OCI-LY3 (cell line): ENCODE measurements around the gene CAPN15.

Experiments
- H2AFZ ChIP-seq: fragments of 200-600, 300-600 bp; shearing (Covaris generic); 2 replicates; pipeline ENCODE4 v1.6.0; 2014; ENCODE audit warnings: antibody characterized with exemption, low read depth, low read length
- H3K27ac ChIP-seq: fragments of 200-600, 300-600 bp; sonication (generic); 2 replicates; pipeline ENCODE4 v1.5.1; 2014; ENCODE audit warnings: mild to moderate bottlenecking, low read length, moderate library complexity, mixed read lengths
- H3K27me3 ChIP-seq: fragments of 200-600, 300-600 bp; sonication (generic); 2 replicates; pipeline ENCODE4 v1.6.1; 2014; ENCODE audit warnings: low read depth, low read length, mixed read lengths
- H3K36me3 ChIP-seq: fragments of 200-600, 300-600 bp; sonication (generic); replicated peaks from 2 replicates; pipeline ENCODE3; 2014; ENCODE audit warnings: low read depth, low read length, mixed read lengths
- H3K4me1 ChIP-seq: fragments of 300-600, 200-600 bp; sonication (generic); 2 replicates; pipeline ENCODE4 v1.6.1; 2014; ENCODE audit warnings: low read length, mixed read lengths
- H3K4me2 ChIP-seq: fragments of 200-600, 300-600 bp; sonication (generic); 2 replicates; pipeline ENCODE4 v1.6.1; 2014; ENCODE audit warnings: low read length, mixed read lengths
- H3K4me3 ChIP-seq: fragments of 300-600, 200-600 bp; sonication (generic); 2 replicates; pipeline ENCODE4 v1.5.1; 2014; ENCODE audit warnings: antibody characterized with exemption, mild to moderate bottlenecking, low read length, moderate library complexity
- H3K79me2 ChIP-seq: fragments of 300-600, 200-600 bp; shearing (Covaris generic); 2 replicates; pipeline ENCODE4 v1.6.1; 2014; ENCODE audit warnings: mild to moderate bottlenecking, low read length, mixed read lengths
- H3K9ac ChIP-seq: fragments of 300-600, 200-600 bp; shearing (Covaris generic); 2 replicates; pipeline ENCODE4 v1.6.0; 2014; ENCODE audit warnings: mild to moderate bottlenecking, low read length, moderate library complexity
- H3K9me3 ChIP-seq: fragments of 200-600, 300-600 bp; shearing (Covaris generic); 2 replicates; pipeline ENCODE4 v1.6.1; 2014; ENCODE audit warnings: low read length, mixed read lengths; ENCODE audit not compliant: insufficient read depth
- H4K20me1 ChIP-seq: fragments of 200-600, 300-600 bp; sonication (generic); 2 replicates; pipeline ENCODE4 v1.6.1; 2016; ENCODE audit warnings: low read length, mixed read lengths; ENCODE audit not compliant: insufficient read depth
- CTCF ChIP-seq: fragments of 200-600, 300-600 bp; sonication (generic); IDR thresholded peaks from 2 replicates; pipeline ENCODE4 v1.5.1; 2014; ENCODE audit warnings: antibody characterized with exemption, low read length, low read depth
- EZH2phosphoT487 ChIP-seq: fragments of 200-600 bp; shearing (Covaris generic); IDR thresholded peaks from 2 replicates; pipeline ENCODE4 v1.6.1; 2018; ENCODE audit warnings: antibody characterized with exemption, mixed run types, low read depth

Gene CAPN15

DNA sequence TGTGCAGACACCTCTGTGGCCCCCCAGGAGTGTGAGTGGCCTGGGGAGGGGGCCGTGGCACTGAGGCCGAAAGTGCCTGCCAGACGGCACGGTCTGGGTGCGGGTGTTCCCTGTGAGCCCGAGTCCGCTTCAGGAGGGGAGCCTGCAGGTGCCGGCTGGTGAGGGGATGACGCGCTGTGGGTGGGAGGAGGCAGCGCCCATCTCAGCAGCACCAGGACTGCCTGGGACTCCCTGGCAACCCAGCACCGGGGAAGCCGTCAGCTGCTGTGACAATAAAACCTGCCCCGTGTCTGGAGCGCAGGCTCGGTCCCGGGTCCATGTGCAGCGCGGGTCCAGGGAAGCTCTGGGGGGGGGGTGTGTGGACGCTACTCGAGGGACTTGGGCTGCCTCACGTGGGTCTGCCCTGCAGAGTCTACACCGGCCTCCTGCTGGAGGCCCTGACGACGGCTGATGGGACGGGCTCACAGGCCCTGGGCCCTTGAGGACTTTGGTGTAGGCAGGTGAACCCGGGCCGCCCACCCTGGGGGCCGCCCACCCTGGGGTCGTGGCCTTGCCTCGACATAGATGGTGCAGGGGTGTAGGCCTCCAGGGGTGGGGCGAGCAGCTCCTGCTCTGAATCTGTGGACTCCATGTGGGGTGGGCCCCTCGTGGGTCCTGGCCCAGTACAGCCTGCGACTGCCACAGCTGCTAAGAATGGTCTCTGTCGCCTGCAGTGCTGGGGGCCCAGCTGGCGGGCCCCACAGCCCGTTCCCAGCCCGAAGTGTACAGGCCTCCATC is 56.5 kb downstream of the CAPN15 start:
- H3K9ac ChIP-seq = no peak overlapping the region
- TF ChIP-seq EZH2phosphoT487 (no peak), CTCF (no peak)

DNA sequence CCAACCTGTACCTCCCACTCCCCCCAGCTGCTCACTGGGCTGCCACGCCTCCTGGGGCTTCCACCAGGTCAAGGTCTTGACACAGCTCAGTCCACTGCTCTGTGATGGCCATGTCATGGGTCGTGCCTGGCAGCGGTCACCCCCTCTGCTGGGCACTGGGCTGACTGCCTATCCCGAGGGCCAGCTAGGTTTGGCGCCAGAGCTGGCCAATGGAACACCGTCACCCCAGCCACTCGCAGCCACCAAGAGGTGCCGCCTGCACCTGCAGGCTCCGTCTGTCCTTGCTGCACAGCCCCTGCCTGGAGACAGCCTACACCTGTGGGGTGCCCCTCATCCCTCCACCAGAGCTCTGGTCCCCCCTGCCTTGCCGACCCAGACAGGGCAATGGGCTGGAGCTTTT is 57.8 kb downstream of the CAPN15 start:
- no peak overlapping the region for H2AFZ ChIP-seq

More for the DNA sequence above, 56.5 kb downstream of the CAPN15 start:
- no peaks in the 10 kb centered on the region for H4K20me1 ChIP-seq
- H3K27me3 ChIP-seq = no peaks in the 10 kb centered on the region; the same call in 1 of the 2 replicates
- H3K4me1 ChIP-seq = peaks cover 8% of the 10 kb centered on the region
- H3K36me3 ChIP-seq = peaks cover 4% of the 10 kb centered on the region
- no peak overlapping the region for H2AFZ ChIP-seq
- H3K4me3 ChIP-seq = no peak overlapping the region
- H3K9me3 ChIP-seq = no peaks in the 10 kb centered on the region
- no peak overlapping the region for H3K4me2 ChIP-seq
- peaks cover 19% of the 10 kb centered on the region for H3K79me2 ChIP-seq
- no peak overlapping the region for H3K27ac ChIP-seq

GRCh38 chr16:586047-586644 is 58.6 kb downstream of the CAPN15 start:
- Histone ChIP-seq H3K4me2 (no peak overlapping the region), H3K27me3 (no peaks in the 10 kb centered on the region; the same call in 1 of the 2 replicates), H3K27ac (no peak overlapping the region), H3K4me1 (peaks cover 14% of the 10 kb centered on the region), H4K20me1 (peaks cover 8% of the 10 kb centered on the region; the same call in 1 of the 2 replicates), H2AFZ (no peak overlapping the region), H3K36me3 (peaks cover 4% of the 10 kb centered on the region), H3K4me3 (no peak overlapping the region), H3K9me3 (no peaks in the 10 kb centered on the region), H3K9ac (no peak overlapping the region), H3K79me2 (peaks cover 27% of the 10 kb centered on the region)
- no peak for TF ChIP-seq EZH2phosphoT487
- TF ChIP-seq CTCF = no peak

More for the DNA sequence above, 57.8 kb downstream of the CAPN15 start:
- Histone ChIP-seq H3K9me3 (no peaks in the 10 kb centered on the region), H3K79me2 (peaks cover 19% of the 10 kb centered on the region), H3K9ac (no peak overlapping the region), H3K27me3 (no peaks in the 10 kb centered on the region; the same call in 1 of the 2 replicates), H3K27ac (no peak overlapping the region), H4K20me1 (peaks cover under 1% of the 10 kb centered on the region; the same call in 1 of the 2 replicates), H3K4me1 (peaks cover 8% of the 10 kb centered on the region), H3K36me3 (peaks cover 4% of the 10 kb centered on the region), H3K4me2 (no peak overlapping the region), H3K4me3 (no peak overlapping the region)
- no peak for TF ChIP-seq CTCF
- no peak for TF ChIP-seq EZH2phosphoT487

DNA sequence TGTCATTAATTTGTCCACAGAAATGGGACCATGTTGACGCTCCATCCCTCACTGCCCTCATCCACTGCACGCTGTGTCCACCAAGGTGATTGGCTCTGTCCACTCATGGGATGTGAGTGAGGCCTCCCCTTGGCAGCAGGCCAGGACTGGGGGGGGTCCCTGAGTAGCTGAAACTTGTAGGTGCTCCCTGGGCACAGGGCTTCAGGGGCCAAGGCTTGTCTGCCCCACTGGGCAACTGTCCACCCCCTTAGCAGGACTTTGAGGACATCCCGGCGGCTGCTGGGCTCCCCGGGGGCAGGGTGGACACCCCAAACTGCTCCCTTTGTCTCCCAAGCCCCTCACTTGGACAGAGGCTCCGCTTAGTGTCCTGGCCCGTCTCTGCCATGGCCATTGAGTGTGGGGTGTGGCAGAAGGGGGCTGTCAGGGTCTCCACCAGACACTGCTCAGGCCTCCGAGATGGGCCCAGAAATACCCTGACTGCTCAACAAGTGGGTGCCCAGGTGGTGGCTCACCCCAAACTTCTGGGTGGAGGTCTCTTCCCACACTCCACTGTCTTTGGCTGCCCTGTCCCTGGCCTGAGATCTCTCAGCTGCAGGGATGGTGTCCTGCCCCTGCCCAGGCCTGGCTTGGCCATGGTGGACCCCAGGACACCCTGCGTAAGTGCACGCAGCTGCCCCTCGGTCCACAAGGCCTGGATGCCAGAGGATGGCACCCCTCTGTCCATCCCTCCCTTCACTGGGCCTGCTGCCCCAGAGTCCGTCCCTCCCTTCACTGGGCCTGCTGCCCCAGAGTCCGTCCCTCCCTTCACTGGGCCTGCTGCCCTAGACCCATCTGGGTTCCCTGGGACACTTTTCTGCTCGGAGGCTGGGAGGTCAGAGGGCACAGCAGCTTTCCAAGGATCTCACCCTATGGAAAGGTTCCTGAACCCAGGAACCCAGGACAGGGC is 59.4 kb downstream of the CAPN15 start:
- Histone ChIP-seq H3K9ac (no peak overlapping the region), H3K79me2 (peaks cover 27% of the 10 kb centered on the region), H3K4me3 (no peak overlapping the region), H3K27ac (no peak overlapping the region), H3K4me2 (peak overlapping the region; percentile 70), H3K4me1 (peaks cover 14% of the 10 kb centered on the region), H4K20me1 (peaks cover 8% of the 10 kb centered on the region; the same call in 1 of the 2 replicates), H3K36me3 (peaks cover 4% of the 10 kb centered on the region), H3K27me3 (no peaks in the 10 kb centered on the region; the same call in 1 of the 2 replicates), H2AFZ (no peak overlapping the region), H3K9me3 (no peaks in the 10 kb centered on the region)
- no peak for TF ChIP-seq EZH2phosphoT487
- TF ChIP-seq CTCF = no peak
